ENCODE measurements around the gene QTRT2.

DNA sequence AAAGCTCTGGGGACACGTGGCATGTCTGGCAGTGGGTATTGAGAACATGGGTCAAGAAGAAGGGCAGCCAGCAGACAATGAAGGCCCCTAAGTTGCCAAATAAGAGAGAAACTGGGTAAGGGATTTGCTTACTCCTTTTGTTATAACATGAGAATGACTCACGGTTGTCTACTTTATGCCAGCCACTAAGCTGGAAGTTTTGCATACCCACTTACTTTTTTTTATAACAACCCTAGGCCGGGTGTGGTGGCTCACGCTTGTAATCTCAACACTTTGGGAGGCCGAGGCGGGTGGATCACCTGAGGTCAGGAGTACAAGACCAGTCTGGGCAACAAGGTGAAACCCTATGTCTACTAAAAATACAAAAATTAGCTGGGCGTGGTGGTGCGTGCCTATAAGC is 72.3 kb downstream of the QTRT2 start:
- TF ChIP-seq, protein P1, sequence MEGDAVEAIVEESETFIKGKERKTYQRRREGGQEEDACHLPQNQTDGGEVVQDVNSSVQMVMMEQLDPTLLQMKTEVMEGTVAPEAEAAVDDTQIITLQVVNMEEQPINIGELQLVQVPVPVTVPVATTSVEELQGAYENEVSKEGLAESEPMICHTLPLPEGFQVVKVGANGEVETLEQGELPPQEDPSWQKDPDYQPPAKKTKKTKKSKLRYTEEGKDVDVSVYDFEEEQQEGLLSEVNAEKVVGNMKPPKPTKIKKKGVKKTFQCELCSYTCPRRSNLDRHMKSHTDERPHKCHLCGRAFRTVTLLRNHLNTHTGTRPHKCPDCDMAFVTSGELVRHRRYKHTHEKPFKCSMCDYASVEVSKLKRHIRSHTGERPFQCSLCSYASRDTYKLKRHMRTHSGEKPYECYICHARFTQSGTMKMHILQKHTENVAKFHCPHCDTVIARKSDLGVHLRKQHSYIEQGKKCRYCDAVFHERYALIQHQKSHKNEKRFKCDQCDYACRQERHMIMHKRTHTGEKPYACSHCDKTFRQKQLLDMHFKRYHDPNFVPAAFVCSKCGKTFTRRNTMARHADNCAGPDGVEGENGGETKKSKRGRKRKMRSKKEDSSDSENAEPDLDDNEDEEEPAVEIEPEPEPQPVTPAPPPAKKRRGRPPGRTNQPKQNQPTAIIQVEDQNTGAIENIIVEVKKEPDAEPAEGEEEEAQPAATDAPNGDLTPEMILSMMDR (conservative IDR thresholded peaks at IDR 0.05; ENCODE audit: low read length) = no peak
- no peak for TF ChIP-seq EZH2phosphoT487 (IDR thresholded peaks at IDR 0.05; ENCODE audit: borderline replicate concordance)
